GM10266 (cell line): ENCODE results near the gene E2F1.
A peak's percentile ranks its signal among the peaks of the same experiment; 100 is the strongest.

Source experiments
- DNase-seq: peaks from one replicate; pipeline ENCODE4 v3.0.0; 2012; ENCODE audit errors: extremely low spot score
- TF ChIP-seq, protein P1 (sequence below): IDR thresholded peaks from 2 replicates; pipeline ENCODE4 v1.5.1; 2012; ENCODE audit warnings: mild to moderate bottlenecking, low read depth; ENCODE audit not compliant: control insufficient read depth, insufficient read depth; ENCODE audit errors: missing control alignments

E2F1 gene

DNA sequence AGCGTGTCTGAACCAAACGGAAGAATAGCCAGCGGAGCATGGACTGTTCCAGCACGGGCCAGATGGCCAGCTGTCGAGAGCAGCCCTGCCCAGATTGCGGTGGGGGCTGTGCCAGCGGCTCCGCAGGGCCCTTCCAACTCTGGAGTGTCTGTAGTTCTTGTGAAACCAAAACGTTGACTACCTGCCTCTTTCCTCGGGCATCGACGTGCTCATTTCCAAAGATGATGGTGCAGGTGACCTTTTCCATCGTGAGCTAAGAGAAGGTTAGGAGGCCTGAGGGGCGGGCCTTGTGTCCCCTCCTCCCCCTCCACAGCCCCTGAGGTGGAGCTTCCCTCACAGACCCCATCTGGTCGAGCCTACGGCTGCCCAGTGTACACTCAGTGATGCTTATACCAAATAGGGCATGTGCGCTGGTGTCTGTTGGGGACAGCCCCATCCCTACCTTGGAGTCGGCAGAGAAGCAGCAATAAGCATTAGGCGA is 36.9 kb downstream of the E2F1 start:
- TF ChIP-seq, protein P1, sequence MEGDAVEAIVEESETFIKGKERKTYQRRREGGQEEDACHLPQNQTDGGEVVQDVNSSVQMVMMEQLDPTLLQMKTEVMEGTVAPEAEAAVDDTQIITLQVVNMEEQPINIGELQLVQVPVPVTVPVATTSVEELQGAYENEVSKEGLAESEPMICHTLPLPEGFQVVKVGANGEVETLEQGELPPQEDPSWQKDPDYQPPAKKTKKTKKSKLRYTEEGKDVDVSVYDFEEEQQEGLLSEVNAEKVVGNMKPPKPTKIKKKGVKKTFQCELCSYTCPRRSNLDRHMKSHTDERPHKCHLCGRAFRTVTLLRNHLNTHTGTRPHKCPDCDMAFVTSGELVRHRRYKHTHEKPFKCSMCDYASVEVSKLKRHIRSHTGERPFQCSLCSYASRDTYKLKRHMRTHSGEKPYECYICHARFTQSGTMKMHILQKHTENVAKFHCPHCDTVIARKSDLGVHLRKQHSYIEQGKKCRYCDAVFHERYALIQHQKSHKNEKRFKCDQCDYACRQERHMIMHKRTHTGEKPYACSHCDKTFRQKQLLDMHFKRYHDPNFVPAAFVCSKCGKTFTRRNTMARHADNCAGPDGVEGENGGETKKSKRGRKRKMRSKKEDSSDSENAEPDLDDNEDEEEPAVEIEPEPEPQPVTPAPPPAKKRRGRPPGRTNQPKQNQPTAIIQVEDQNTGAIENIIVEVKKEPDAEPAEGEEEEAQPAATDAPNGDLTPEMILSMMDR = no peak
- no peak for DNase-seq

DNA sequence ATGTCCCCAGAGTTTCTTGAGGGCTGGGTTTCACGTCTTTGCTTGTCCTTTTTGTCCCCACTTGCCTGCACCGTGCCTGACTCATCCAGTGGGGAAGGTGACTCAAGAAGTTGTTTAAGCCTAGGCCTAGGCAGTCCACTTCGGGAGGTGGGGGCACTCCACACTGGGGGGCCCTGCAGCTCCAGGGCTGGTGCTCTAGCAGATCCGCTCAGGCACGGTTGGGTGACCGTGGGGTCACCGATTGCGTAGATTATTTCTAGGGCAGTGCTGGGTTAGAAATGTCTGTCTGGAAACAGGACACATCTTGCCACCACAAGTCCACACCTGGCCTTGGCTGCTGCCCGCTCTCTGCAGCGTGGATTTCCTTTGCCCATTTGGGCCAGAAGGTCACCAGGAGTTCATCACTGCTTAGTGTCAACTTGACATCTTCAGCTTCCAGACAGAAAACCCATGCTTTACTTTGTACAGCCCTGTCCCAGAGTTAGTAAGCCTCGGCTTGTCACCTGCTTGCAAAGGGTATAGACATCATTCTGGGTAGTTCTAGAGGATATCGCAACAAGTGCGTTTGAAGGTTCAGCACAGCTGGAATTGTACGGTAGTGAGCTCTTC is 37.7 kb downstream of the E2F1 start:
- TF ChIP-seq, protein P1 = no peak
- peak; percentile 16 for DNase-seq

DNA sequence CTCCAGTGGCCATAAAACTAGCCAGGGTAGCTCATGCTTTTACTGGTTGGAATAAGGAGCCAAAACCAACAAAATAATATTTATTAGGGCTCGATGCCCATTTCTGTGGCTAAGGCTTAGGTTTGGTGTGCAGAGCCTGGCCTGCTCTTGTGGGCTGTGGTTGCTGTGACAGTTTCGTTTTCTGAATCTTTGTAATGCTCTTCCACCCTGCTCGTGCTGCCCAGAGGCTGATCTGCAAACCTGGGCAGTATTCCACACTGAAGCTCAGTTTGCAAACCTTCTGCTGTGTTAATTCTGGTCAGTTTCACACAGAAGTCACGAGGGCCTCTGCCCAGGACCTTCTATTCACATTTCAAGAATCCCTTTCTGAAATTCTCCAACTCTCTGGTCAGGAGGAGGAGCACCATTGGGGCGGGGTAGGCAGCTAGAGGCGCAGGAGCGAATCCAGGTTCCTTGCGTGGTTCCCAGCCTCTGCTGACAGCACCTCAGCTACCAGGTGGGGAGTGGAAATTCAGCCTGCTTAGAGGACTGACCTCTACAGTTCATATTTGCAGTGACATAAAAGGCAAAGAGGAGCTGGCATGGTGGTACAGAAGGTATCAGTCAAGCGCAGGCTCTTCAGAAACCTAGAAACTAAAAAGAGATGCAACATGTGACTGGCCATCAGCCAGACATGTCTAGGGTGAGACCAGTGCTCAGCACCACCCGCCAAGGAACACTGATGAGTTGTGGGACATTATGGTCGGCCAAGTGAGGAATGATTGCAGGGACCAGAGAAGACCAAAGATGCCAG is 38.4 kb downstream of the E2F1 start:
- peak; percentile 71 for DNase-seq

DNA sequence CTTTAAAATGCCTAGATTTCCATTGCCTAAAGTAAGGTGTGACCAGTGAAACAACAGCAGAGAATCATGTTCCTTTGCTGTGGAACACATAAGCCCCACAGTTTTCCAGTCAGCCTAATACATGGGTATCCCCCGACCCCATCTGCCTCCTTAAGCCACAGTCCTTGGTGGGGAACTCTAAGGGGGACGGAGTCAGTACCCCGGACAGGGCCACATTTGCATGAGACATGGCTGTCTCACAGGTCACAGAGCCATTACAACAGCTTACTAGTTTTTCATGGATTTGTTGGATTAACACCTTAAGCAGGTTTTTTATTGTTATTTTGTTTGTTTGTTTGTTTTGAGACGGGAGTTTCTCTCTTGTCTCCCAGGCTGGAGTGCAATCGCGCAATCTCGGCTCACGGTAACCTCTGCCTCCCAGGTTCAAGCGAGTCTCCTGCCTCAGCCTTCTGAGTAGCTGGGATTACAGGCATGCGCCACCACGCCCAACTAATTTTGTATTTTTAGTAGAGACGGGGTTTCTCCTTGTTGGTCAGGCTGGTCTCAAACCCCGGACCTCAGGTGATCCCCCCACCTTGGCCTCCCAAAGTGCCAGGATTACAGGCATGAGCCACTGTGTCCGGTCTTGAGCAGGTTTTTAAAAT is 39.1 kb downstream of the E2F1 start:
- DNase-seq = peak; percentile 41

More for the DNA sequence above, 38.4 kb downstream of the E2F1 start:
- TF ChIP-seq, protein P1 = no peak

DNA sequence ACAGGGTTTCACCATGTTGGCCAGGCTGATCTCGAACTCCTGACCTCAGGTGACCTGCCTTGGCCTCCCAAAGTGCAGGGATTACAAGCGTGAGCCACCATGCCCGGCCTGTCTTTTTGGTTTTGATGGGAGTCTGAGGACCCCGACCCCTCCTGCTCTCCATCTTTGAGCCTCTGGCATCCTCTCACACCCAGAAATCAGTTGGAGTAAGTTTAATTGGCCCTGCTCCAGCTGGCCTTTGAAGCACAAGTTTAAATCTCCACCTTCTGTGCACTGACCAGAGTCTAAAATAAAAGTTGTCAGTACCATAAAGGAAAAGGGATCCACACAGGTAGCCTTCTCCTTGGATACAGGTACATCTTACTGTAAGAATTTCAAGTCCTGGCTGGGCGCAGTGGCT is 40.0 kb downstream of the E2F1 start:
- TF ChIP-seq, protein P1 = no peak
- no peak for DNase-seq

DNA sequence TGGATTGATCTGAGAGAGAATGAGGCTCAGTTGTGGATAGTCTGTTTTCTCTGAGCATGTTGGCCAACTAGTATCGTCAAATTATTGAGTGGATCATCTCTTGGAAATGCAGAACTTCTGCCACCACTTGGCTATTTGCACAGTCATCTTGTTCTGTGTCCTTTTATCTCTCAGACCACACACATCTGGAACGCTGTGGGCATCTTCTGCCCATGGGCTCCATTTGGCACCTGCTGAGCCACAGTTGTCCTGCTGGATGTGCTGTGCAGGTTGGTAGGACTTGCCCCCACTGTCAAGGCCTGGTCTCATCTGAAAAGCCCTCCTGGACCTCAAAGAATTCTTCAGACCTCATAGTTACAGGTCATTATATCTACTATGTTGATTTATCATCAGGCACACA is 40.8 kb downstream of the E2F1 start:
- DNase-seq = no peak
- TF ChIP-seq, protein P1 = no peak

DNA sequence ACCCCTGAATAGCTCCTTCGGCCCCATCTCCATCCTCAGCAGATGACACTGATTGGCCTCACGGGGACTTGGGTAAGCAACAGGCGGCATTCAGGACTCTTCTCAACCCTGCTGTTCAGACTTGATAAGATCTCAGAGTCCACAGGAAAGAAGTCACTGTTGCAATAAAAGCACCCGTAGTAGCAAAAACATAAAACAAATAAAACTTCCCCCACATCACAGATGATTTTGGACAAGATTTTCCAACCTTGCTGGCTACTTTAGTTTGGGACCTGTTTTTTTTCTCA is 41.2 kb downstream of the E2F1 start:
- no peak for DNase-seq
- TF ChIP-seq, protein P1 = no peak
